ENCODE measurements around the gene ZBTB38. TPM values are rescaled to one million over a fixed set of nuclear protein-coding genes. Genes with fewer than 3 reads are reported as not detected.

Gene ZBTB38
- total RNA-seq, 1 donor from 2014 or later, result 64.6 TPM

- peaks cover 3% of the 10 kb centered on the region for H3K9me3 Mint-ChIP-seq (ENCODE audit: low read depth)
- H3K36me3 Mint-ChIP-seq (ENCODE audit: low read depth), result peaks cover 25% of the 10 kb centered on the region
- peak overlapping the region; percentile 72 for H3K4me3 Mint-ChIP-seq (ENCODE audit: unreplicated experiment)
- TF ChIP-seq CTCF (IDR thresholded peaks at IDR 0.05), result peak; percentile 32
- peaks cover 36% of the 10 kb centered on the region for H3K4me1 Mint-ChIP-seq (ENCODE audit: low read depth)
- DNase-seq (ENCODE audit: low spot score), result no peak
- no peaks in the 10 kb centered on the region for H3K27me3 Mint-ChIP-seq (ENCODE audit: low read depth)
- H3K27ac Mint-ChIP-seq (ENCODE audit: unreplicated experiment), result peak overlapping the region; percentile 80
Measured at GRCh38 chr3:141401573-141402475, 33.5 kb downstream of the ZBTB38 start.

- Mint-ChIP-seq H3K36me3 (ENCODE audit: low read depth) (peaks cover 20% of the 10 kb centered on the region), H3K27ac (ENCODE audit: unreplicated experiment) (peak overlapping the region; percentile 59), H3K27me3 (ENCODE audit: low read depth) (no peaks in the 10 kb centered on the region), H3K4me1 (ENCODE audit: low read depth) (peaks cover 39% of the 10 kb centered on the region), H3K4me3 (ENCODE audit: unreplicated experiment) (peak overlapping the region; percentile 78), H3K9me3 (ENCODE audit: low read depth) (no peaks in the 10 kb centered on the region)
- no peak for DNase-seq (ENCODE audit: low spot score)
- peak; percentile 18 for TF ChIP-seq CTCF (IDR thresholded peaks at IDR 0.05)
Measured at GRCh38 chr3:141402476-141403171, 34.3 kb downstream of the ZBTB38 start.

- H3K4me1 Mint-ChIP-seq (ENCODE audit: low read depth), result peaks cover 39% of the 10 kb centered on the region
- H3K27me3 Mint-ChIP-seq (ENCODE audit: low read depth), result no peaks in the 10 kb centered on the region
- no peak overlapping the region for H3K27ac Mint-ChIP-seq (ENCODE audit: unreplicated experiment)
- peaks cover 21% of the 10 kb centered on the region for H3K36me3 Mint-ChIP-seq (ENCODE audit: low read depth)
- DNase-seq (ENCODE audit: low spot score), result no peak
- H3K9me3 Mint-ChIP-seq (ENCODE audit: low read depth), result no peaks in the 10 kb centered on the region
- H3K4me3 Mint-ChIP-seq (ENCODE audit: unreplicated experiment), result no peak overlapping the region
- no peak for TF ChIP-seq CTCF (IDR thresholded peaks at IDR 0.05)
Measured at GRCh38 chr3:141403576-141403975, 35.3 kb downstream of the ZBTB38 start.

- Mint-ChIP-seq H3K36me3 (ENCODE audit: low read depth) (peaks cover 24% of the 10 kb centered on the region), H3K4me1 (ENCODE audit: low read depth) (peaks cover 48% of the 10 kb centered on the region), H3K27me3 (ENCODE audit: low read depth) (no peaks in the 10 kb centered on the region), H3K27ac (ENCODE audit: unreplicated experiment) (peak overlapping the region; percentile 76), H3K4me3 (ENCODE audit: unreplicated experiment) (no peak overlapping the region), H3K9me3 (ENCODE audit: low read depth) (no peaks in the 10 kb centered on the region)
- no peak for DNase-seq (ENCODE audit: low spot score)
- TF ChIP-seq CTCF (IDR thresholded peaks at IDR 0.05), result no peak
Measured at GRCh38 chr3:141405025-141405424, 36.7 kb downstream of the ZBTB38 start.

- no peaks in the 10 kb centered on the region for H3K27me3 Mint-ChIP-seq (ENCODE audit: low read depth)
- H3K36me3 Mint-ChIP-seq (ENCODE audit: low read depth), result peaks cover 24% of the 10 kb centered on the region
- H3K4me3 Mint-ChIP-seq (ENCODE audit: unreplicated experiment), result no peak overlapping the region
- DNase-seq (ENCODE audit: low spot score), result no peak
- no peaks in the 10 kb centered on the region for H3K9me3 Mint-ChIP-seq (ENCODE audit: low read depth)
- peaks cover 54% of the 10 kb centered on the region for H3K4me1 Mint-ChIP-seq (ENCODE audit: low read depth)
- TF ChIP-seq CTCF (IDR thresholded peaks at IDR 0.05), result no peak
- peak overlapping the region; percentile 76 for H3K27ac Mint-ChIP-seq (ENCODE audit: unreplicated experiment)
Measured at GRCh38 chr3:141405591-141405990, 37.3 kb downstream of the ZBTB38 start.

All from chondrocyte (in vitro differentiated cells).